ENCODE data around the gene CHMP4A. TPM values are rescaled to one million over a fixed set of nuclear protein-coding genes. Genes with fewer than 3 reads are reported as not detected.
A peak's percentile ranks its signal among the peaks of the same experiment; 100 is the strongest.

CHMP4A gene
- total and polyA plus RNA-seq, 11 donors, result 20.2 to 72.8 (median 34.5) TPM

DNA sequence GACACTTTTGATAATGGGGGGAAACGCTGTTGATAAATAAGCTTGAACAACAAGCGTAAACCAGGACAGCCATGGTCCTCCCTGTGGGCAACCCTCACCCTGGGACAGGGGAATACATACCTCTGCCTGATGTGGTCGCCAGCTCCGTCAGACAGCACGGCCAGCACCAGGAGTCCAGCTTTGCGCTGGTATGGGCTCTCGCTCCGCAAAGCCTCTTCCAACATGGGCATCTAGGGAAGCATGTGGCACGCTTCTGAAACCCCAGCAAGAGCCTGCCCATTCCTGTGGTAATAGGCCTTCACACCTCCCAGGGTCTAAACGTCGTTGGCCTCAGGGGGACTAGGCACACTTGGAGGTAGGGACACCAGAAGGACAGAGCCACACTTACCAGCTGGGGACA lies 27.5 kb downstream of the CHMP4A start:
- intact Hi-C loops (cut with DNase I), result no loop called here

GRCh38 chr14:24185026-24185425 lies 28.3 kb downstream of the CHMP4A start:
- Histone ChIP-seq H3K9me3 (no peaks in the 10 kb centered on the region), H3K4me1 (peaks cover 0 to 31% (median 17%) of the 10 kb centered on the region in 12 donors), H3K27ac (no peak overlapping the region), H3K36me3 (peaks cover 4 to 76% (median 57%) of the 10 kb centered on the region in 9 donors), H3K4me3 (no peak overlapping the region), H3K27me3 (no peaks in the 10 kb centered on the region)
- intact Hi-C loops (cut with DNase I), result no loop called here
- ATAC-seq (no peak), DNase-seq (no peak)
- 94 to 97% (median 95%) methylated on average over 7 of the region's 7 CpGs for WGBS, 4 donors
- TF ChIP-seq POLR2A (IDR thresholded peaks at IDR 0.05), result no peak
- TF ChIP-seq, protein P1, sequence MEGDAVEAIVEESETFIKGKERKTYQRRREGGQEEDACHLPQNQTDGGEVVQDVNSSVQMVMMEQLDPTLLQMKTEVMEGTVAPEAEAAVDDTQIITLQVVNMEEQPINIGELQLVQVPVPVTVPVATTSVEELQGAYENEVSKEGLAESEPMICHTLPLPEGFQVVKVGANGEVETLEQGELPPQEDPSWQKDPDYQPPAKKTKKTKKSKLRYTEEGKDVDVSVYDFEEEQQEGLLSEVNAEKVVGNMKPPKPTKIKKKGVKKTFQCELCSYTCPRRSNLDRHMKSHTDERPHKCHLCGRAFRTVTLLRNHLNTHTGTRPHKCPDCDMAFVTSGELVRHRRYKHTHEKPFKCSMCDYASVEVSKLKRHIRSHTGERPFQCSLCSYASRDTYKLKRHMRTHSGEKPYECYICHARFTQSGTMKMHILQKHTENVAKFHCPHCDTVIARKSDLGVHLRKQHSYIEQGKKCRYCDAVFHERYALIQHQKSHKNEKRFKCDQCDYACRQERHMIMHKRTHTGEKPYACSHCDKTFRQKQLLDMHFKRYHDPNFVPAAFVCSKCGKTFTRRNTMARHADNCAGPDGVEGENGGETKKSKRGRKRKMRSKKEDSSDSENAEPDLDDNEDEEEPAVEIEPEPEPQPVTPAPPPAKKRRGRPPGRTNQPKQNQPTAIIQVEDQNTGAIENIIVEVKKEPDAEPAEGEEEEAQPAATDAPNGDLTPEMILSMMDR (IDR thresholded peaks at IDR 0.05), result no peak

More for the DNA sequence above, 27.5 kb downstream of the CHMP4A start:
- TF ChIP-seq, protein P1 (IDR thresholded peaks at IDR 0.05), result no peak
- TF ChIP-seq POLR2A (IDR thresholded peaks at IDR 0.05), result no peak
- H3K9me3 ChIP-seq, result no peaks in the 10 kb centered on the region
- peaks cover 0 to 24% (median 14%) of the 10 kb centered on the region in 12 donors for H3K4me1 ChIP-seq
- DNase-seq (no peak), ATAC-seq (no peak)
- H3K36me3 ChIP-seq, result peaks cover 4 to 72% (median 59%) of the 10 kb centered on the region in 9 donors
- no peaks in the 10 kb centered on the region for H3K27me3 ChIP-seq
- 85 to 97% (median 94%) methylated on average over 6 to 11 of the region's 11 CpGs for WGBS, 4 donors
- H3K4me3 ChIP-seq, result no peak overlapping the region
- H3K27ac ChIP-seq, result no peak overlapping the region

GRCh38 chr14:24184104-24184970 lies 29.0 kb downstream of the CHMP4A start:
- Histone ChIP-seq H3K36me3 (peaks cover 4 to 78% (median 62%) of the 10 kb centered on the region in 9 donors), H3K9me3 (no peaks in the 10 kb centered on the region), H3K27me3 (no peaks in the 10 kb centered on the region), H3K4me3 (no peak overlapping the region), H3K27ac (no peak overlapping the region), H3K4me1 (peaks cover 0 to 34% (median 21%) of the 10 kb centered on the region in 12 donors)
- DNase-seq, result peak in 1 of 5 donors; percentile 18
- TF ChIP-seq, protein P1 (IDR thresholded peaks at IDR 0.05), result no peak
- no peak for TF ChIP-seq POLR2A (IDR thresholded peaks at IDR 0.05)
- no peak for ATAC-seq
- intact Hi-C loops (cut with DNase I), result no loop called here
- 81 to 88% (median 88%) methylated on average over 14 to 19 of the region's 19 CpGs for WGBS, 4 donors

GRCh38 chr14:24183014-24183481 lies 30.2 kb downstream of the CHMP4A start:
- no peaks in the 10 kb centered on the region for H3K27me3 ChIP-seq
- 88 to 95% (median 93%) methylated on average over 8 to 15 of the region's 15 CpGs for WGBS, 4 donors
- H3K4me3 ChIP-seq, result no peak overlapping the region
- H3K4me1 ChIP-seq, result peaks cover 0 to 26% (median 13%) of the 10 kb centered on the region in 12 donors
- H3K27ac ChIP-seq, result no peak overlapping the region
- no peak for ATAC-seq
- no peaks in the 10 kb centered on the region for H3K9me3 ChIP-seq
- intact Hi-C loops (cut with DNase I), result no loop called here
- peaks cover 4 to 90% (median 74%) of the 10 kb centered on the region in 9 donors for H3K36me3 ChIP-seq
- DNase-seq, result peak in 1 of 5 donors; percentile 8
- TF ChIP-seq, protein P1 (IDR thresholded peaks at IDR 0.05), result no peak
- no peak for TF ChIP-seq POLR2A (IDR thresholded peaks at IDR 0.05)
